ENCODE results near the gene PHTF2. TPM values are rescaled to one million over a fixed set of nuclear protein-coding genes. Genes with fewer than 3 reads are reported as not detected.
A peak's percentile ranks its signal among the peaks of the same experiment; 100 is the strongest.

The PHTF2 gene
- total RNA-seq, 1 experiment from 2014 or later: 52.0 TPM

GRCh38 chr7:77799078-77799964 lies 748 bp downstream of the PHTF2 start:
- Histone ChIP-seq H3K36me3 (ENCODE audit: low read depth) (no peaks in the 10 kb centered on the region), H4K20me1 (ENCODE audit: insufficient read depth) (no peaks in the 10 kb centered on the region), H3K9me2 (ENCODE audit: insufficient read depth) (no peaks in the 10 kb centered on the region), H3F3A (ENCODE audit: insufficient read depth, low read depth) (no peaks in the 10 kb centered on the region), H3K4me3 (peak overlapping the region; percentile 96), H2AFZ (peak overlapping the region; percentile 96), H3K9me3 (ENCODE audit: insufficient read depth, low read depth) (no peaks in the 10 kb centered on the region), H3K27ac (peak overlapping the region; percentile 30; the same call in 1 of the 2 replicates), H3K4me2 (peak overlapping the region; percentile 97), H3K4me1 (replicated peaks; ENCODE audit: insufficient read depth) (peaks cover 31% of the 10 kb centered on the region), H3K27me3 (ENCODE audit: insufficient read depth, low read depth) (no peaks in the 10 kb centered on the region), H3K79me2 (ENCODE audit: low read depth) (peaks cover 66% of the 10 kb centered on the region)
- CTCF ChIA-PET: interaction anchor here (0.7 to 1.3 kb wide), 2 partner anchors 36 to 1003 kb away, joined by 3 to 7 read pairs; no protein-coding TSS in a partner anchor
- DNase-seq: peak; percentile 33 to 47
- TF ChIP-seq, protein P1, sequence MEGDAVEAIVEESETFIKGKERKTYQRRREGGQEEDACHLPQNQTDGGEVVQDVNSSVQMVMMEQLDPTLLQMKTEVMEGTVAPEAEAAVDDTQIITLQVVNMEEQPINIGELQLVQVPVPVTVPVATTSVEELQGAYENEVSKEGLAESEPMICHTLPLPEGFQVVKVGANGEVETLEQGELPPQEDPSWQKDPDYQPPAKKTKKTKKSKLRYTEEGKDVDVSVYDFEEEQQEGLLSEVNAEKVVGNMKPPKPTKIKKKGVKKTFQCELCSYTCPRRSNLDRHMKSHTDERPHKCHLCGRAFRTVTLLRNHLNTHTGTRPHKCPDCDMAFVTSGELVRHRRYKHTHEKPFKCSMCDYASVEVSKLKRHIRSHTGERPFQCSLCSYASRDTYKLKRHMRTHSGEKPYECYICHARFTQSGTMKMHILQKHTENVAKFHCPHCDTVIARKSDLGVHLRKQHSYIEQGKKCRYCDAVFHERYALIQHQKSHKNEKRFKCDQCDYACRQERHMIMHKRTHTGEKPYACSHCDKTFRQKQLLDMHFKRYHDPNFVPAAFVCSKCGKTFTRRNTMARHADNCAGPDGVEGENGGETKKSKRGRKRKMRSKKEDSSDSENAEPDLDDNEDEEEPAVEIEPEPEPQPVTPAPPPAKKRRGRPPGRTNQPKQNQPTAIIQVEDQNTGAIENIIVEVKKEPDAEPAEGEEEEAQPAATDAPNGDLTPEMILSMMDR (conservative IDR thresholded peaks at IDR 0.05): peak; percentile 14; the same call in 1 of the 2 replicates
- TF ChIP-seq EZH2 (IDR thresholded peaks at IDR 0.05; ENCODE audit: low read depth): no peak
- POLR2A ChIA-PET (ENCODE audit: unreplicated experiment): interaction anchor here (0.6 kb wide), 1 partner anchor 254 kb away, joined by 6 read pairs; no protein-coding TSS in a partner anchor
- BruUV-seq (replicated peaks): no TSS peak
- intact Hi-C loops (cut with micrococcal nuclease; ENCODE audit: unreplicated experiment): loop anchor here (2.0 to 5.0 kb wide), 3 partner anchors 133 to 528 kb away; no protein-coding TSS in a partner anchor

DNA sequence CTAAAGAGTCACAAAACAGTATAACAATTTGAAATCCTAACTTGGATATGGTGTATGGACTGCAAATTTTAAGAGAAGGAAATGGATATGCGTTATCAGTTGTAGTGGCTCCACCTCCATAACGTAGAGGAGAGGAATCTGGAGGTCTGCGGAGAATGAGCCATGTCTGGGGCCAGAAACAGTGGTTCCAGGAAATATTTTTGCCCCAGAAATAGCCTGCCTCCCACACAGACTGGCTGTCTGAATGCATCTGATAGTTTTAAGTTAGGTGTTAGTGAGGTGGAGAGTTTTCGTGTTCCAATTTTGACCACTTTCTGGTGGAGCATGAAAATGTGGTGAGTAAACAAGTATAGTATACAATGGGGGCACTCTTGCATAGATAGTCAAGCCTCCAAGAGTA lies 1.6 kb downstream of the PHTF2 start:
- Histone ChIP-seq H3K9me2 (ENCODE audit: insufficient read depth) (no peaks in the 10 kb centered on the region), H4K20me1 (ENCODE audit: insufficient read depth) (no peaks in the 10 kb centered on the region), H3K9me3 (ENCODE audit: insufficient read depth, low read depth) (no peaks in the 10 kb centered on the region), H3K79me2 (ENCODE audit: low read depth) (peaks cover 58% of the 10 kb centered on the region), H3K4me3 (peak overlapping the region; percentile 96), H3K27me3 (ENCODE audit: insufficient read depth, low read depth) (no peaks in the 10 kb centered on the region), H3K27ac (no peak overlapping the region), H3K4me1 (replicated peaks; ENCODE audit: insufficient read depth) (peaks cover 26% of the 10 kb centered on the region), H3K4me2 (peak overlapping the region; percentile 97), H3K36me3 (ENCODE audit: low read depth) (no peaks in the 10 kb centered on the region), H3F3A (ENCODE audit: insufficient read depth, low read depth) (no peaks in the 10 kb centered on the region), H2AFZ (no peak overlapping the region)
- BruUV-seq (replicated peaks): TSS peak; percentile 35
- ChIA-PET CTCF (no interaction called here), POLR2A (ENCODE audit: unreplicated experiment) (no interaction called here)
- DNase-seq: no peak
- intact Hi-C loops (cut with micrococcal nuclease; ENCODE audit: unreplicated experiment): no loop called here
- TF ChIP-seq, protein P1 (conservative IDR thresholded peaks at IDR 0.05): no peak
- TF ChIP-seq EZH2 (IDR thresholded peaks at IDR 0.05; ENCODE audit: low read depth): no peak

DNA sequence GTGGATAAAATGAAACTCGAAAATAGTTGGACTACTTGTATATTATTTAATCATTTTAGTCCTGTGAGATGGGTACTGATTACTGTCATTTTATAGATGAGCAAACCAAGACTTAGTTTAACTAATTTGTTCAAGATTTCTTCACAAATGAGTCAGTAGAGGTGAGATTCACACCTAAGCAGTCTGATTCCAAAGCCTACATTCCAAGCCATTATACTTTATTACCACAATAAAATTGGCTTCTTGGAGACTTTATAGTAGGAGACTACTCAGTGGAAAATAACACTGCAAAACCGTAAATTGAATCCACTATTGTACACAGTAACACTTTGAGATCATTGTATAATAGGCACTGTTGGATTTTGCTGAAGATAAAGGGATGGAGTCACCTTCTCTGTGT lies 2.2 kb downstream of the PHTF2 start:
- H2AFZ ChIP-seq: no peak overlapping the region
- H3K4me2 ChIP-seq: no peak overlapping the region
- intact Hi-C loops (cut with micrococcal nuclease; ENCODE audit: unreplicated experiment): no loop called here
- peaks cover 52% of the 10 kb centered on the region for H3K79me2 ChIP-seq (ENCODE audit: low read depth)
- no peaks in the 10 kb centered on the region for H3K9me3 ChIP-seq (ENCODE audit: insufficient read depth, low read depth)
- no peaks in the 10 kb centered on the region for H3K36me3 ChIP-seq (ENCODE audit: low read depth)
- CTCF ChIA-PET: no interaction called here
- H4K20me1 ChIP-seq (ENCODE audit: insufficient read depth): no peaks in the 10 kb centered on the region
- no peaks in the 10 kb centered on the region for H3K27me3 ChIP-seq (ENCODE audit: insufficient read depth, low read depth)
- no peaks in the 10 kb centered on the region for H3K9me2 ChIP-seq (ENCODE audit: insufficient read depth)
- TF ChIP-seq EZH2 (IDR thresholded peaks at IDR 0.05; ENCODE audit: low read depth): no peak
- TF ChIP-seq, protein P1 (conservative IDR thresholded peaks at IDR 0.05): no peak
- H3K4me1 ChIP-seq (replicated peaks; ENCODE audit: insufficient read depth): peaks cover 26% of the 10 kb centered on the region
- H3F3A ChIP-seq (ENCODE audit: insufficient read depth, low read depth): no peaks in the 10 kb centered on the region
- no TSS peak for BruUV-seq (replicated peaks)
- H3K27ac ChIP-seq: no peak overlapping the region
- DNase-seq: no peak
- no peak overlapping the region; the same call in 1 of the 2 replicates for H3K4me3 ChIP-seq
- POLR2A ChIA-PET (ENCODE audit: unreplicated experiment): no interaction called here

Data from PC-9 (cell line).